NK-92 (cell line): ENCODE data around the gene CCDC50.

Experiments used
- DNase-seq: peaks from one replicate; lab custom pipeline; 2025; ENCODE audit not compliant: unreplicated experiment; lab: John Stamatoyannopoulos, UW

CCDC50 gene

GRCh38 chr3:191345334-191345733, 16.1 kb downstream of the CCDC50 start:
- DNase-seq = no peak

GRCh38 chr3:191347228-191347627, 18.0 kb downstream of the CCDC50 start:
- DNase-seq = no peak

GRCh38 chr3:191348098-191348497, 18.9 kb downstream of the CCDC50 start:
- DNase-seq = no peak

GRCh38 chr3:191350396-191351090, 21.3 kb downstream of the CCDC50 start:
- DNase-seq = no peak

GRCh38 chr3:191352014-191352413, 22.8 kb downstream of the CCDC50 start:
- DNase-seq = no peak

GRCh38 chr3:191353022-191353777, 24.0 kb downstream of the CCDC50 start:
- DNase-seq = no peak

GRCh38 chr3:191355406-191355805, 26.2 kb downstream of the CCDC50 start:
- DNase-seq = no peak

GRCh38 chr3:191356631-191357439, 27.6 kb downstream of the CCDC50 start:
- DNase-seq = no peak

GRCh38 chr3:191357909-191358308, 28.7 kb downstream of the CCDC50 start:
- DNase-seq = no peak

- no peak for DNase-seq
Measured at GRCh38 chr3:191358929-191359328, 29.7 kb downstream of the CCDC50 start.

GRCh38 chr3:191360620-191361019, 31.4 kb downstream of the CCDC50 start:
- DNase-seq = no peak

- DNase-seq = no peak
Measured at GRCh38 chr3:191361456-191361855, 32.3 kb downstream of the CCDC50 start.

- no peak for DNase-seq
Measured at GRCh38 chr3:191362037-191362436, 32.8 kb downstream of the CCDC50 start.

GRCh38 chr3:191362524-191363090, 33.4 kb downstream of the CCDC50 start:
- DNase-seq = no peak

GRCh38 chr3:191363221-191363620, 34.0 kb downstream of the CCDC50 start:
- DNase-seq = no peak

- DNase-seq = no peak
Measured at GRCh38 chr3:191366675-191367074, 37.5 kb downstream of the CCDC50 start.

- DNase-seq = no peak
Measured at GRCh38 chr3:191368755-191369615, 39.8 kb downstream of the CCDC50 start.

- DNase-seq = no peak
Measured at GRCh38 chr3:191369616-191370010, 40.4 kb downstream of the CCDC50 start.

- no peak for DNase-seq
Measured at GRCh38 chr3:191372122-191372521, 42.9 kb downstream of the CCDC50 start.

- DNase-seq = no peak
Measured at GRCh38 chr3:191373327-191373726, 44.1 kb downstream of the CCDC50 start.
